GM21528 (cell line): ENCODE measurements around the gene ABI3BP.

Experiments used
- ATAC-seq: cut with Tn5 transposase; IDR thresholded peaks from one replicate; pipeline ENCODE4 v1.9.1; 2021; ENCODE audit warnings: mild to moderate bottlenecking, moderate library complexity; ENCODE audit not compliant: unreplicated experiment, low FRiP score

The ABI3BP gene

GRCh38 chr3:100898681-100899080 lies 94.5 kb downstream of the ABI3BP start:
- no peak for ATAC-seq

GRCh38 chr3:100896994-100897393 lies 96.2 kb downstream of the ABI3BP start:
- no peak for ATAC-seq

- no peak for ATAC-seq
These were observed 99.6 kb downstream of the ABI3BP start for GRCh38 chr3:100893590-100893989.

GRCh38 chr3:100893108-100893507 lies 100.1 kb downstream of the ABI3BP start:
- no peak for ATAC-seq

GRCh38 chr3:100891827-100892226 lies 101.4 kb downstream of the ABI3BP start:
- no peak for ATAC-seq

GRCh38 chr3:100891033-100891432 lies 102.2 kb downstream of the ABI3BP start:
- ATAC-seq = no peak

- ATAC-seq = no peak
These were observed 104.3 kb downstream of the ABI3BP start for GRCh38 chr3:100888881-100889280.

GRCh38 chr3:100882571-100882984 lies 110.6 kb downstream of the ABI3BP start:
- no peak for ATAC-seq

GRCh38 chr3:100880845-100881244 lies 112.4 kb downstream of the ABI3BP start:
- ATAC-seq = no peak

GRCh38 chr3:100880072-100880471 lies 113.1 kb downstream of the ABI3BP start:
- no peak for ATAC-seq

GRCh38 chr3:100879195-100879810 lies 113.9 kb downstream of the ABI3BP start:
- no peak for ATAC-seq

- no peak for ATAC-seq
These were observed 115.9 kb downstream of the ABI3BP start for GRCh38 chr3:100877286-100877685.

GRCh38 chr3:100875239-100875638 lies 118.0 kb downstream of the ABI3BP start:
- no peak for ATAC-seq

- ATAC-seq = no peak
These were observed 119.6 kb downstream of the ABI3BP start for GRCh38 chr3:100873611-100874010.

GRCh38 chr3:100871306-100871705 lies 121.9 kb downstream of the ABI3BP start:
- ATAC-seq = no peak

- ATAC-seq = no peak
These were observed 123.4 kb downstream of the ABI3BP start for GRCh38 chr3:100869787-100870186.

GRCh38 chr3:100868894-100869293 lies 124.3 kb downstream of the ABI3BP start:
- ATAC-seq = no peak

GRCh38 chr3:100868096-100868495 lies 125.1 kb downstream of the ABI3BP start:
- ATAC-seq = no peak

- ATAC-seq = no peak
These were observed 127.8 kb downstream of the ABI3BP start for GRCh38 chr3:100865442-100865841.

GRCh38 chr3:100864471-100865250 lies 128.6 kb downstream of the ABI3BP start:
- no peak for ATAC-seq

GRCh38 chr3:100857863-100858262 lies 135.4 kb downstream of the ABI3BP start:
- no peak for ATAC-seq

GRCh38 chr3:100856821-100857220 lies 136.4 kb downstream of the ABI3BP start:
- no peak for ATAC-seq
